ENCODE results near the gene TMPRSS9.

- TF ChIP-seq CTCF (IDR thresholded peaks at IDR 0.05) = no peak
- no peak for TF ChIP-seq ZFX (IDR thresholded peaks at IDR 0.05; ENCODE audit: borderline replicate concordance)
These were observed 35.7 kb upstream of the TMPRSS9 start for GRCh38 chr19:2324220-2324948.

Measured in 22Rv1 (cell line).